HG02870 (cell line): Measurements from ENCODE around the gene TMEM232.
A peak's percentile ranks its signal among the peaks of the same experiment; 100 is the strongest.

Source experiments
- ATAC-seq: cut with Tn5 transposase; IDR thresholded peaks from one replicate; pipeline ENCODE4 v1.9.1; 2021; ENCODE audit warnings: mild to moderate bottlenecking, moderate library complexity; ENCODE audit not compliant: unreplicated experiment

Gene TMEM232

GRCh38 chr5:110413856-110414255 is 312.6 kb downstream of the TMEM232 start:
- ATAC-seq: no peak

DNA sequence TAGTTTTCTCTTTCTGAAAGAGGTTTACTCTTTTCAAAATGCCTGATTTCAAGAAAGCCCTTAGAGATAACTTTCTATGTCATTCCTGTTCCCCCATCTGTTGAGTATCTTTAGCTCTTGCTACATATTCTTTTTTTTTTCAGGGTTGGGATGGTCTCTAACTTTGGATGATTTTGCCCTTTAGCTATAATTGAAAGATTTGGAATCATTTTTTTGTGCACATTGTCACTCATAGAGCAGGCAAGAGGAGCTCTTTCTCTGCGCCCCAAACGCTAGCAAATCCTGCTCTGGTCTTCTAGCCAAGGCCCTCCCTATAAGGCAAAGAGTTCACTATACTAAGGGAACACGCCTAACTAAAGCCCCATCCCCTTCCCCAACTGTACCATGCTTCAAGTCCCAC is 316.9 kb downstream of the TMEM232 start:
- ATAC-seq: no peak

- ATAC-seq: no peak
Measured at GRCh38 chr5:110402562-110402961, 323.9 kb downstream of the TMEM232 start.

GRCh38 chr5:110401881-110402280 is 324.6 kb downstream of the TMEM232 start:
- ATAC-seq: no peak

DNA sequence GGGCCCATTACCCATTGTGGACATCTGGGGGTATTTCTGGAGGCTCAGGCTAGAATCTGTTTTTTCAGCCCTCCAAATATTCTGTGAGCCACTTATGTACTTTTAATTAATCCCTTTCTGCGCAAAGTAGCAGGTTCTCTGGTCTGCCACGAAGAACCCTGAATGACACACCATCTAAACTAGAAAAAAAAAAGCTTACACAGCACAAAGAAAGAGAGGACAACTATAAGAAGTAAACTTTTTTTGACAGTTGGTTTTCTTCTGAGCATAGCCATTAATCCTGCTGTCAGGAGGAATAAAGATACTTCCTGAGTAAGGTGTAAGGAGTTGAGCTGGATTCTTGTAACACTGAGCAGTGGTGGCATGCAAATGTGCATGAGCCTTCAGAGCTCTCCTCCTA is 327.5 kb downstream of the TMEM232 start:
- ATAC-seq: no peak

DNA sequence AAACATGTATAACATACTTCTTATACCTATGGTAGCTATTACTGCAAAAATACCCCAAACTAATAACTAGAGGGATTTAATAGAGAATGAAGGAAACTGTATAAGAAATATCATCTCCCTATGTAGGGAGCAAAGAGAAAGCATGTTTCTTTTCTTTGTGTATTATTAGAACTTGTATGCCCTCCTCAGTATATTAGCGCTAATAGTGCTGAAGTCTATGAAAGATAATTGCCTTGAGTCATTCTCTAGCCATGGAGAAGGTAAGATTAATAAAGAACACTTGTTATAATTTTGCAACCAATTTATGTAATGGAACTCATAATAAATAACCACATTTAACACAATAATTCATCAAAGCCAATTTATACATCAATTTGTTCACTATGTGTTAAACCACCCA is 329.2 kb downstream of the TMEM232 start:
- no peak for ATAC-seq

DNA sequence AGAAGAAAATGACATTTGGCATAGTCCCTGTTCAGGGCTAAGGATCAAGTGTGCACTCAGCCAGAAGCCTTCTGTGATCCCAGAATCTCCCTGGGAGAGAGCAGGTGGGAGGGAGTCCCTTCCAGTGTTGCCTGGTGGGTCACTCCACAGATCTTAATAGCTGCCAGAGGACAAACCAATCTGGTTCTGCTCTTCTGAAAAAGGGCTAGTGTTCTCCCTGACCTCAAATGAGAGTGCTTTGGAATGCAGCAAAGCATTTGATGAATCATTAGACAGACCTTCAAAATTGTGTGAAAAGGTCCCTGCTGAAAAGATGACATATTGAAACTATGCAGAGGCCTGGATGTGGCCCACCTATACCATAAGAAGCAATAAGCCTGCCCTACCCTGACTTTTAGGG is 339.7 kb downstream of the TMEM232 start:
- ATAC-seq: no peak

DNA sequence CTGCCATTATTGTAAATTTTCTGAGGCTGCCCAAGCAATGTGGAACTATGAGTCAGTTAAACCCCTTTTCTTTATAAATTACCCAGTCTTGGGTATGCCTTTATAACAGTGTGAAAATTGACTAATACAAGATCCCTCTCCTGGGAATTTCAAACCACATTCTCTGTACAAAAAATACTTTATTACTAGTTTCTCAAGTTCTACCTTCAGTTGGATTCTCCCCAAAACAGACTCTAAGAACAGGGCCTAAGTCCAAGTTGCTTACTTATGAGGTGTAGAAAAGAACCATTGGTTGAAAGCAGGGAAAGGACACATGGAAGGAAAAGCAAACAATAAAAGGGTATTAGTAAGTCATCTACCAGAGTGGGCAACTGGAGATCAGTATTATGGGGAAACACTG is 343.2 kb downstream of the TMEM232 start:
- ATAC-seq: no peak

DNA sequence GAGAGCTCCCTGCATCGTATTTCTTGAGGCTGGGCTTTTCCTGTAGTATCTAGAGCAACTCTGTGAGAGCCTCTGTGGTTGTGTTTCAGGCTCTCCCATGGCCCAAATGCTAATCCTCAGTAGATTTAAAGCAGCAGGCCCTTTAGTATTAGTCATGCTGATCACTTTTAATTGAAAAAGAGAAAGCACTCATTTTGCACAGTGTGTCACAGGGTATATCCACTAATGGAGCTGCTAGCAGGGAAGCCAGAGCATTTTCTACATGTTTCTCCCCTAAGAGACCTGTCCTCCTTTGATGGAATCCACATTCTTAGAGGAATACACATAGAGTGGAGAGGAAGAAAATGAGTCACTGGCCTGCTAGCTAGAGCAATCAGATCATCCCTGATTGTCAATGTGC is 348.5 kb downstream of the TMEM232 start:
- no peak for ATAC-seq

DNA sequence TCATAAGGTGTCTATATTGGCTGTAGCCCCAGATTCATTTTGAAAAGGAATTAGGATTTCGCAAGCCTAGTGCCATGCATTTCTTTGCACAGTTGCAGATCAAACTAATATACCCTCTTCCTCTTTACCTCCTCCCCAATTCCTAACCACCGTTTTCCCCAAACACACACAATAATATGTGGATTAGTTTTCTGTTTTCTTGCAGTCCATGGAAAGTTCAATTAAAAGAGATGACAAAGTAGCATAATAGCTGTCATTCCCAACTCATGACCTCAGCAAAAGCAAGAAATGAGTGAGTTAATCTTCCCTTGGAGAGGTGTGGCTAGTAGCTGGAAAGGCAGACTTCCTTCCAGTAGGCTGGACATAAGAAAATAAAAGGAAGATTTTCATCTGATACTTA is 349.1 kb downstream of the TMEM232 start:
- no peak for ATAC-seq

- no peak for ATAC-seq
Measured at GRCh38 chr5:110376281-110376951, 350.1 kb downstream of the TMEM232 start.

DNA sequence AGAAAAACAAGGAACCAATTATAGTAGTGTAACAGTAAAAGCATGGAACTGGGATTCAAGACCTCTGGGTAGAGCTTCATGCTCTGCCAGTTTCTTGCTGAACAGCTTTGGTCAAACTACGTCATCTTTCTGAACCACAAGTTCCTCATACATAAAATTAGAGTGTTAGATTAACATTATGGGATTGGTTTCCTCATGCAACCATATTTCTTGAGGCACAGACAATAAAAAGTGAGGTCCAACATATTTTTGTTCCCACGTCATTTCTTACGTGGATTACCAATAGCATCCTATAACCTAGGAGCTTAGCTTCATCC is 354.8 kb downstream of the TMEM232 start:
- ATAC-seq: peak; percentile 84

- ATAC-seq: peak; percentile 14
Measured at GRCh38 chr5:110371011-110371724, 355.3 kb downstream of the TMEM232 start.
